Gastrocnemius medialis (tissue), 4 donors: ENCODE data around the gene CPNE7. TPM values are rescaled to one million over a fixed set of nuclear protein-coding genes. Genes with fewer than 3 reads are reported as not detected.

ENCODE experiments used
- ATAC-seq, 2 donors: fragments of 150-250 bp; one replicate each; pipeline ENCODE4 v1.9.1; 2016
- DNase-seq, 2 donors: peaks; one replicate each; pipeline ENCODE4 v3.0.0-alpha.2; 2019
- H3K27ac ChIP-seq, 4 donors: fragments of 200-600 bp; sonication (generic); 1 replicate in 1 of 4; 2 replicates in 3 of 4; pipeline ENCODE4 v1.5.1; 2016 to 2018; ENCODE audit warnings: mild to moderate bottlenecking in 2 of 4, moderate library complexity in 1 of 4
- H3K27me3 ChIP-seq, 3 donors: fragments of 200-600 bp; sonication (generic) in 2 of 3; 1 replicate in 1 of 3; 2 replicates in 2 of 3; pipeline versions ENCODE4 v1.5.1 to v1.6.0; 2016 to 2019; ENCODE audit warnings: mild to moderate bottlenecking in 1 of 3, moderate library complexity in 1 of 3
- H3K36me3 ChIP-seq, 2 donors: fragments of 200-600 bp; sonication (generic) in 1 of 2; one replicate each; pipeline ENCODE4 v1.5.1; 2017 to 2018
- H3K4me1 ChIP-seq, 2 donors: fragments of 200-600 bp; sonication (generic) in 1 of 2; one replicate each; pipeline ENCODE4 v1.5.1; 2016 to 2017; ENCODE audit warnings: mild to moderate bottlenecking in 2 of 2
- H3K4me3 ChIP-seq, 4 donors: fragments of 200-600 bp; sonication (generic) in 3 of 4; 1 replicate in 1 of 4; 2 replicates in 3 of 4; pipeline ENCODE4 v1.5.1; 2016 to 2019; ENCODE audit warnings: mild to moderate bottlenecking in 2 of 4
- H3K9me3 ChIP-seq, 3 donors: fragments of 200-600 bp; sonication (generic) in 2 of 3; 1 replicate in 1 of 3; 2 replicates in 2 of 3; pipeline ENCODE4 v1.5.1; 2016 to 2019
- POLR2A ChIP-seq, 2 donors: fragments of 450-650 bp; IDR thresholded peaks; one replicate each; pipeline ENCODE4 v1.6.1; 2017; ENCODE audit warnings: antibody characterized with exemption in 2 of 2, mild to moderate bottlenecking in 2 of 2, moderate library complexity in 2 of 2
- in situ Hi-C, 4 donors: fragments of 200-750 bp; cut with MboI; loops; one replicate each; pipeline versions ENCODE4 v1.15.0 to v1.8.0; 2017; ENCODE audit warnings: low sequenced_read_pairs in 4 of 4
- intact Hi-C: fragments of 100-400 bp; cut with DNase I; formaldehyde crosslinking; loops from one replicate; pipeline ENCODE4 v1.15.1; 2023; ENCODE audit warnings: low total_unique reads
- total RNA-seq, 4 donors: library from RNA; depleted of rRNA; stranded (reverse); fragments of >200 nt; gene quantifications; one replicate each; pipeline versions ENCODE4 v1.1.0 to v1.2.3, GENCODE V29; 2016
- TF ChIP-seq, protein P1 (sequence below), 5 experiments: fragments of 450-650 bp in 3 of 5; fragments of 200-600 bp in 2 of 5; sonication (generic) in 2 of 5; IDR thresholded peaks in 4 of 5; conservative IDR thresholded peaks in 1 of 5; 1 replicate in 4 of 5; 2 replicates in 1 of 5; pipeline ENCODE4 v1.5.1; 2016 to 2019; ENCODE audit warnings: antibody characterized with exemption in 5 of 5, mild to moderate bottlenecking in 3 of 5, moderate library complexity in 3 of 5

Gene CPNE7
- total RNA-seq, 4 donors from 2014 or later, result not detected

GRCh38 chr16:89572485-89573205 is 2.9 kb upstream of the CPNE7 start:
- in situ Hi-C loops (no loop called here), intact Hi-C loops (no loop called here)
- peaks cover 0 to 3% of the 10 kb centered on the region in 2 donors for H3K4me1 ChIP-seq
- H3K27ac ChIP-seq, result no peak overlapping the region
- ATAC-seq (no peak), DNase-seq (no peak)
- H3K36me3 ChIP-seq, result no peaks in the 10 kb centered on the region
- TF ChIP-seq POLR2A (IDR thresholded peaks at IDR 0.05), result no peak
- TF ChIP-seq, protein P1, sequence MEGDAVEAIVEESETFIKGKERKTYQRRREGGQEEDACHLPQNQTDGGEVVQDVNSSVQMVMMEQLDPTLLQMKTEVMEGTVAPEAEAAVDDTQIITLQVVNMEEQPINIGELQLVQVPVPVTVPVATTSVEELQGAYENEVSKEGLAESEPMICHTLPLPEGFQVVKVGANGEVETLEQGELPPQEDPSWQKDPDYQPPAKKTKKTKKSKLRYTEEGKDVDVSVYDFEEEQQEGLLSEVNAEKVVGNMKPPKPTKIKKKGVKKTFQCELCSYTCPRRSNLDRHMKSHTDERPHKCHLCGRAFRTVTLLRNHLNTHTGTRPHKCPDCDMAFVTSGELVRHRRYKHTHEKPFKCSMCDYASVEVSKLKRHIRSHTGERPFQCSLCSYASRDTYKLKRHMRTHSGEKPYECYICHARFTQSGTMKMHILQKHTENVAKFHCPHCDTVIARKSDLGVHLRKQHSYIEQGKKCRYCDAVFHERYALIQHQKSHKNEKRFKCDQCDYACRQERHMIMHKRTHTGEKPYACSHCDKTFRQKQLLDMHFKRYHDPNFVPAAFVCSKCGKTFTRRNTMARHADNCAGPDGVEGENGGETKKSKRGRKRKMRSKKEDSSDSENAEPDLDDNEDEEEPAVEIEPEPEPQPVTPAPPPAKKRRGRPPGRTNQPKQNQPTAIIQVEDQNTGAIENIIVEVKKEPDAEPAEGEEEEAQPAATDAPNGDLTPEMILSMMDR (IDR thresholded peaks at IDR 0.05 in 4 of 5, conservative IDR thresholded peaks at IDR 0.05 in 1 of 5), result no peak
- H3K9me3 ChIP-seq, result no peaks in the 10 kb centered on the region
- H3K27me3 ChIP-seq, result peaks cover 48 to 70% (median 56%) of the 10 kb centered on the region in 3 donors
- no peak overlapping the region for H3K4me3 ChIP-seq

GRCh38 chr16:89573826-89574680 is 1.5 kb upstream of the CPNE7 start:
- H3K27me3 ChIP-seq, result peaks cover 55 to 71% (median 57%) of the 10 kb centered on the region in 3 donors
- no peak for DNase-seq
- no peaks in the 10 kb centered on the region for H3K9me3 ChIP-seq
- intact Hi-C loops (no loop called here), in situ Hi-C loops (no loop called here)
- no peaks in the 10 kb centered on the region for H3K36me3 ChIP-seq
- peaks cover 0 to 3% of the 10 kb centered on the region in 2 donors for H3K4me1 ChIP-seq
- TF ChIP-seq POLR2A (IDR thresholded peaks at IDR 0.05), result no peak
- TF ChIP-seq, protein P1 (IDR thresholded peaks at IDR 0.05 in 4 of 5, conservative IDR thresholded peaks at IDR 0.05 in 1 of 5), result no peak
- H3K4me3 ChIP-seq, result peak overlapping the region in 1 of 4 donors; percentile 31
- no peak overlapping the region for H3K27ac ChIP-seq
- ATAC-seq, result no peak

DNA sequence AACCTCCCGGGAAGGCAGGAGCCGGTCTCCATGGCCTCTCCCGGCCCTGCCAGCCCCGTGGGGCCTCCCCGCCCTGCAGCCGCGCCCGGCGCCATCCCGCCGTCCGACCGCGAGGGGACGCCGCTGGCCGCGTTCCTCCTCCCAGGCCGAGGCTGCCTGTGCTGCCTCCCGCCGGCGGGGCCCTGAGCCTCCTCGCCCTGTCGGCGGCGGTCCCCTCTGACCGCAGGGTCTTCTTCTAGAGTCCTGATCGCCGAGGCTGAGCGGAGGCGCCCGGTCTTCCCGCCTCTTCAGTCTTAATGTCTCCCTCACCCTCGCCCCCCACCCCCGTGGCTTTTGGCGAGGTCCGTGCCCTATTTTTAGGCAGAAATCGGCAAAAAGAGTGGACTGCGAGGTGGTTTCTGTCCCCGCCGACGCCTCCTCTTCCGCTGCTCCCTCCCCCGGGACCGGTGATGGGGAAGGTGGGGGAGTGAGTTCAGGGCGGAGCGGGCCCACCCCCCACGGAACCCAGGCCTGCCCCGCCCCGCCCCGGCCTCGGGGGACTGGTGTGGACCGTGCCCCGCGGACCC is 794 bp upstream of the CPNE7 start:
- no peak for ATAC-seq
- in situ Hi-C loops, result no loop called here

More for the DNA sequence above, 794 bp upstream of the CPNE7 start:
- H3K27me3 ChIP-seq, result peaks cover 52 to 64% (median 53%) of the 10 kb centered on the region in 3 donors
- H3K4me1 ChIP-seq, result peaks cover 0 to 3% of the 10 kb centered on the region in 2 donors
- peak overlapping the region in 3 of 4 donors; percentile 26 to 31 (median 28) for H3K4me3 ChIP-seq
- no peak overlapping the region for H3K27ac ChIP-seq
- TF ChIP-seq, protein P1 (IDR thresholded peaks at IDR 0.05 in 4 of 5, conservative IDR thresholded peaks at IDR 0.05 in 1 of 5), result peak in 4 of 5 experiments; percentile 18 to 39 (median 28)
- no peak for TF ChIP-seq POLR2A (IDR thresholded peaks at IDR 0.05)
- no peaks in the 10 kb centered on the region for H3K36me3 ChIP-seq
- no peak for DNase-seq
- intact Hi-C loops, result no loop called here
- H3K9me3 ChIP-seq, result no peaks in the 10 kb centered on the region
